ENCODE measurements around the gene C11orf87.

Gene C11orf87

DNA sequence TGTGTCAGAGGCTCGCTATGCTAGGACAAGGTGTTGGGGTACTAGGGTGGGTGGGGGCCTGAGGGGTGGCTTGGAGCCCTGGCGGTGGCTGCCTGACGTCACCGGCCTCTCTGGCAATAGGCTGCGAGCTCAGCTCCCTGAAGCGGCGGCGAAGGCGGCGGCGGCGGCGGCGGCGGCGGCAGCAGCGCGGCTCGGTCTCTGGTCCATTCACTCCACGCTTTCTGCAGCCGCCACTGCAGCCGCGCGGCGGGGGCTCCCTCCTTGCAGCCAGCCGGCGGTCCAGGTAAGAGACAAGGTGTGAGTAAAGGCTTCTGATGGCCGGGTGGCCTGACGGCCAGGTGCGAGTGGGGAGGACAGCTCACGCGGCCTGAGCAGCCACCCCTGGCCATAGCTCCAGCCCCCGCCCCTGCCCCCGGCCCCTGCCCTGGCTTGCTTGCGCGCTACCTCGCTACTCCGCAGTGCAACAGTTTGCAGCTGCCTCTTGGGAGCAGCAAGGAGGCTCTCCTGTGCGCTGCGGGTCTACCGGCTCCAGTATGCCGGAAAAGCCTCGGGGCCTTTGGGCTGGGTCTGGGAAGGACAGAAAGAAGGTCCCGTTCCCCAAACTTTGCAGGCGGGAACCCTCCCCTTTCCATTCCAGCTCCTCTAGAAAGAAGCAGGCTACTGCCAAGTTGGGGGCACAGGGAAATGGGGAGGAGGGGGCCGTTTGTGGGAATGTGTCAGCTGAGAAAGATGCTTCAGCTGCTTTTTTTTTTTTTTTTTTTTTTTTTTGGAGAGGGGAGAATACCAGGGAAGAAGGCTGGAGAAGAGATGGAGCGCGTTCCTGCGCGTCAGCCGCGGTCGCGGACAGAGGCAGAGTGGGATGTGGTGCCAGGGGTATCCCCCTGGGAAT lies at the start of gene C11orf87:
C11orf87 (plus strand) TSS at position 210 of the 889 bp plus-strand sequence. CDS start 1,444 bp downstream, outside the sequence.
- Mint-ChIP-seq H3K27me3 (peaks cover 42% of the 10 kb centered on the region), H3K9me3 (no peaks in the 10 kb centered on the region), H3K27ac (no peak within 1 kb of the TSS), H3K4me1 (ENCODE audit: low read depth) (no peaks in the 10 kb centered on the region), H3K36me3 (ENCODE audit: low read depth) (no peaks in the 10 kb centered on the region), H3K4me3 (no peak within 1 kb of the TSS)
- intact Hi-C loops (cut with micrococcal nuclease) = no loop called here

DNA sequence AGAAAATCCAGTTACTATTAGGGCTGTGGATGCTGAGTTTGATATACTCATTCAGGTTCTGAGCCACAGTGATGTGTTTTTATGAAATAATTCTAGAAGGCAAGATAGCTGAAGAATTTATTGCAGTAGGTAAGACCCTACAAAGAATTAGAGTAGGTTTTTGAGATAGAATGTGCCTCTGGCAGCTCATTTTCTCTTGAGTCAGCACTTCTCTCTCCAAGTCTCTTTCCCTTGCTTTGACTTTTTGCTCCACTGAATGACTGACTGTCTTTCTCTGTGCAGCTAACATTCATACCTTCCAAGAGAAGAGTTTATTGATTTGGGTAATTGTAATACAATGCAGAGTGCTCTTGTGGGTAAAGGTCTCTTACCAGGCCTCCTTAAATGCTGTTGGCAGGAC lies 48.0 kb upstream of the C11orf87 start:
- Mint-ChIP-seq H3K36me3 (ENCODE audit: low read depth) (no peaks in the 10 kb centered on the region), H3K4me1 (ENCODE audit: low read depth) (no peaks in the 10 kb centered on the region), H3K4me3 (no peak overlapping the region), H3K27me3 (no peaks in the 10 kb centered on the region), H3K9me3 (peaks cover 20% of the 10 kb centered on the region), H3K27ac (no peak overlapping the region)
- intact Hi-C loops (cut with micrococcal nuclease) = no loop called here

DNA sequence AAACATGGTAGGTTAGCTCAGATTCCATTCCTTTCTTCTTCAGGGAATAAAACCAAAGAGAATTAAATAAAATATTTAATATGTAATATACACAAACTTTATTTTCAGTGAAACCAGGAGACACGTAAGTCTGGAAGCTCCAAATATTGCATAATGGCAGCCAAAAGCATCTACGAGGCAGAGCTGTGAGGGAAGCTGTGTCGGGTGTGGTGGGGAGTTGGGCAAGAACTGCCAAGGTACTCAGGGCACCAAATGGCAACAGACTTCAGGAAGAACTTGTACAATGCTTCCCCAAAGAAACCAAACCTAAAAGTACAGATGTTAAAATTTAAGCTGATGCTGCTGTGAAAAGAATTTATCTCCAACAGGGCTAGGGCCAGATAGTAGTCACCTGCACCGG lies 47.5 kb upstream of the C11orf87 start:
- H3K36me3 Mint-ChIP-seq (ENCODE audit: low read depth) = no peaks in the 10 kb centered on the region
- no peak overlapping the region for H3K27ac Mint-ChIP-seq
- H3K9me3 Mint-ChIP-seq = peaks cover 16% of the 10 kb centered on the region
- no peaks in the 10 kb centered on the region for H3K4me1 Mint-ChIP-seq (ENCODE audit: low read depth)
- intact Hi-C loops (cut with micrococcal nuclease) = no loop called here
- H3K4me3 Mint-ChIP-seq = no peak overlapping the region
- H3K27me3 Mint-ChIP-seq = no peaks in the 10 kb centered on the region

DNA sequence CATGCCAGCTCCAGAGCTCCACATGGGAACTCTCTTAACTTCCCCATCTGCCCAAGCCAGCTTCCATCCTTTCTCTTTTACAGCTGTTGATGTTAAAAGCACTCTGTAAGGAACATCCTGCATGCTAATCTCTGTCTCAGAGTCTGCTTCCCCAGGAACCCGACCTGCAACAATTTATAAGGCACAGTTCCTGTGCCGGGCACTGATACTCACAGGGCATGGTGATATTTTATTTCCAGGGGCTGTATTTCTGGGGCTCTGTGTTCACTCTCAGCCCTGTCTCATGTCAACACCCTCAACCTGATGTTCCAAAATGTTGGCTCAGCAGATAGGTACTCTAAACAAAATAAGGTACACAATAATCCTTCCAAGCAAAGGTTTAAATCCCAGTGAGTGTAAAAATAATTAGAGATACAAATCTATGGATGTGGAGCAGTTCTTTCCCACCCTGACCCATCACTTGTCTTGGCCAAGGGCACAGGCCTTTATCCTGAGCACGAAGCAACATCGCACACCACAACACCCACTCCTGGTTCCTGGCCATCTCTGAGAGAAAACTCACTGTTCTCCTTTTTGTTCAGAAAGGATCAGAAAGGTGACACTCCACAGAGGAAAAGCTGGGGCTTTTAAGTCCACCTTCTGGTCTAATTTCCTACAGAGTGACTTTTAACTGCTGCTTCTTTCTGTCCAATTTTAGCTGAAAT lies 44.8 kb upstream of the C11orf87 start:
- H3K36me3 Mint-ChIP-seq (ENCODE audit: low read depth) = no peaks in the 10 kb centered on the region
- intact Hi-C loops (cut with micrococcal nuclease) = no loop called here
- no peaks in the 10 kb centered on the region for H3K27me3 Mint-ChIP-seq
- no peaks in the 10 kb centered on the region for H3K4me1 Mint-ChIP-seq (ENCODE audit: low read depth)
- H3K4me3 Mint-ChIP-seq = no peak overlapping the region
- no peak overlapping the region for H3K27ac Mint-ChIP-seq
- no peaks in the 10 kb centered on the region for H3K9me3 Mint-ChIP-seq

DNA sequence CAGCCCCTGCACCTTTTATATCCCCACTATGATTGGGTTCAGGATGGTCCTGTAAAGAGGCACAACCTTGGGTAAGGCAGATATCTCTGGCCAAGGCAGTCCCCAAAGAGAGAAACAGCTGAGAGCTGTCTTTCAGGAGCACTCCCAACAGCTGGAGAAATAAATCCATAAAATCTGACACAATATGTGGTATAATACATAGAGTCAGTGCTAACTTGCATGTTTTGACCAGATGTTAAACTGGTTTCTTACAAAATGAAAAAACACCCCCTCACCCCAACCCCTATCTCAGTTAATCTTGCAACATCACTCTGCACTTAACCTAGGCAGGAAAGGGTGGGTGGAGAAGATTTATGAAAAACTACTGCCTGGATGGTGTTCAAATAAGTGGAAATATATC lies 44.0 kb upstream of the C11orf87 start:
- no peaks in the 10 kb centered on the region for H3K27me3 Mint-ChIP-seq
- no peak overlapping the region for H3K27ac Mint-ChIP-seq
- H3K4me1 Mint-ChIP-seq (ENCODE audit: low read depth) = no peaks in the 10 kb centered on the region
- intact Hi-C loops (cut with micrococcal nuclease) = no loop called here
- no peaks in the 10 kb centered on the region for H3K9me3 Mint-ChIP-seq
- H3K36me3 Mint-ChIP-seq (ENCODE audit: low read depth) = no peaks in the 10 kb centered on the region
- no peak overlapping the region for H3K4me3 Mint-ChIP-seq

DNA sequence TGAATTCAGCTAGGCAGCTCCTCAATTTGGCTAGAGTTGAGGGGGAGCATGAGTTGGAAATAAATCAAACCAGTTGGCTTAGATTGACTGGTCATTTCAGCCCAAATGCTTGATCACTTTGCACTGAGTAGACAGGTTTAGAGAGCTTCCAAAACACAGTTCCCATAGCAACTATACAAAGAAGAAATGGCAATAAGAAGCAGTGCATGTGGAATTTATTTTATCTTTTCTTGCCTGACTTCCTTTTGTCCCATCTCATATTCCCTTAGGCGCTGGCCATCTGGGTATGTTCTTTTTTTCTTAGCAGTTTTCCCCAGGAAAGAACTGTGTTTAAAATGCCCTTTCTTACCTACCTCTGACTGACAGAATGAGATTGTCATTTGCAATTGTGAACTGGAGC lies 38.7 kb upstream of the C11orf87 start:
- intact Hi-C loops (cut with micrococcal nuclease) = no loop called here
- Mint-ChIP-seq H3K36me3 (ENCODE audit: low read depth) (no peaks in the 10 kb centered on the region), H3K27me3 (no peaks in the 10 kb centered on the region), H3K9me3 (no peaks in the 10 kb centered on the region), H3K4me3 (no peak overlapping the region), H3K4me1 (ENCODE audit: low read depth) (no peaks in the 10 kb centered on the region), H3K27ac (no peak overlapping the region)

DNA sequence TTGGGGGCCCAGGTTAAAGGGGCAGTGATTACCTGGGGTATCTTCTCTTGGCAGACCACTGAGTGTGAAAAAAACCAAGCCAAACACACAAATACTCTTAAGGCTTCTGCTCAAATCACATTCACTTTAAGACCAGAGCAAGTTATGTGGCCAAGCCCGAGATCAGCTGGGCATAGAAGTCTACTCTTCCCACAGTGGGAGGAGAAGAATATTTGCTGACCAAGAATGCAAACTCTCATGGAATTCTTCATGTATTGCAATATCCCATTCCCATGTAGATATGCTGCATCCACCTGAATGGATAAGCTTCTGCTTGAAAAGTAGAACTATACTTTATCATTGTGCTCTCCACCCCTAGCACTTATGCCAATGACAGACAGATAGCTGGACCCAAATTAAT lies 37.1 kb upstream of the C11orf87 start:
- intact Hi-C loops (cut with micrococcal nuclease) = no loop called here
- H3K27me3 Mint-ChIP-seq = no peaks in the 10 kb centered on the region
- no peaks in the 10 kb centered on the region for H3K9me3 Mint-ChIP-seq
- no peaks in the 10 kb centered on the region for H3K36me3 Mint-ChIP-seq (ENCODE audit: low read depth)
- H3K27ac Mint-ChIP-seq = no peak overlapping the region
- H3K4me1 Mint-ChIP-seq (ENCODE audit: low read depth) = no peaks in the 10 kb centered on the region
- no peak overlapping the region for H3K4me3 Mint-ChIP-seq

DNA sequence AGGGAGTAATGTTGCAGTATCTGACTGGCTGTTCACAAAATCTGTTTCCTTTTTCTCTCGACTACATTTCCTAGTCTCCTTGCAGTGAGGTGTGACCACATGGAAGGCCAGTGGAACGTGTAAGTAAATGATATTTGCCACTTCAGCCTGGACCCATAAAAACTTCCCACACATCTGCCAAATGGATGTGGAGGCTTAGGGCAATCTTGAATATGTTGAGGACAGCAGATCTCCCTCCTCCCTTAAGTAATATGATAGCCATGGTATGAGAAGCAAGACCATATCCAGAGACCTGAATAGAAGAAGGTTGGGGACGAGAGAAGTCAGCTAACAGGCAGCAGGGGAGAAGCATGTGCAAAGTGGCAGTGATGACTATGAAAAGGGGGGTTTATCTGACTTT lies 33.0 kb upstream of the C11orf87 start:
- H3K27ac Mint-ChIP-seq = no peak overlapping the region
- no peak overlapping the region for H3K4me3 Mint-ChIP-seq
- no peaks in the 10 kb centered on the region for H3K4me1 Mint-ChIP-seq (ENCODE audit: low read depth)
- no peaks in the 10 kb centered on the region for H3K27me3 Mint-ChIP-seq
- H3K36me3 Mint-ChIP-seq (ENCODE audit: low read depth) = no peaks in the 10 kb centered on the region
- peaks cover 10% of the 10 kb centered on the region for H3K9me3 Mint-ChIP-seq
- intact Hi-C loops (cut with micrococcal nuclease) = no loop called here

DNA sequence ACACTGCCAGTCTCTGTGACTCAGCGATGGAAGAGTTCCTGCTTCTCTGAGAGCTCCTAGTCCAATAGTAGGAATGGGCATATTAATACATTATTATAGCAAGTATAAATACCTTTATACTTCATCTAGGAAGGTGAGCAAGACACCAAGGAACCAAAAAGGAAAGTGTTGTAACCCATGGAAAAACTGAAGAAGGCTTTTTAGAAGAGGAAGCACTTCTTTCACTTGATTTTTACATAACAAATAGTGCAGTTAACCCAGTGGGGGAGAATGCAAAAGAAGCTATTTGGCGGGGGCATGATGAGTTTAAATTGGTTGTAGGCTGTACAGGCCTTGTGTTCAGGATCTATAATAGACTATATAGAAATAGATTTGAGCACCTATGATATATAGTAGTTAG lies 31.2 kb upstream of the C11orf87 start:
- Mint-ChIP-seq H3K27ac (no peak overlapping the region), H3K27me3 (no peaks in the 10 kb centered on the region), H3K9me3 (peaks cover 26% of the 10 kb centered on the region), H3K36me3 (ENCODE audit: low read depth) (no peaks in the 10 kb centered on the region), H3K4me1 (ENCODE audit: low read depth) (no peaks in the 10 kb centered on the region), H3K4me3 (no peak overlapping the region)
- intact Hi-C loops (cut with micrococcal nuclease) = no loop called here

DNA sequence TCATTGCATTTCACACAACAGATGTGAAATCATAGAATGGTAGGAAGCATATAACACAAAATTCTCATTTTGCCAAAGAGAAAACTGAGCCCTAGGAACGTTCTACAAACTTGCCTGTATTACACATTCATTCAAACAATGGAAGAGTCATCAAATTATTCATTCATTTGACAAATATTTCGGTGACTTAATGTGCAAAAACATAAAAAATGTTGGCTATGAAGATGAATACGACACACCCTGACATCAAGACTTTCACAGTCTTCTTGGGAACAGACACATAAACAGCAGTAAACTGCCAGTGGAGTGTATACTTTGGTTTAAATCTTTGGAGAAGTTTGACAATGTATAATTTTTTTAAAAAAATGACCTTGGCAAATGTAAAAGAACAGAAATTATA lies 20.4 kb upstream of the C11orf87 start:
- intact Hi-C loops (cut with micrococcal nuclease) = no loop called here
- Mint-ChIP-seq H3K27ac (no peak overlapping the region), H3K9me3 (peaks cover 18% of the 10 kb centered on the region), H3K36me3 (ENCODE audit: low read depth) (no peaks in the 10 kb centered on the region), H3K4me3 (no peak overlapping the region), H3K4me1 (ENCODE audit: low read depth) (no peaks in the 10 kb centered on the region), H3K27me3 (no peaks in the 10 kb centered on the region)

DNA sequence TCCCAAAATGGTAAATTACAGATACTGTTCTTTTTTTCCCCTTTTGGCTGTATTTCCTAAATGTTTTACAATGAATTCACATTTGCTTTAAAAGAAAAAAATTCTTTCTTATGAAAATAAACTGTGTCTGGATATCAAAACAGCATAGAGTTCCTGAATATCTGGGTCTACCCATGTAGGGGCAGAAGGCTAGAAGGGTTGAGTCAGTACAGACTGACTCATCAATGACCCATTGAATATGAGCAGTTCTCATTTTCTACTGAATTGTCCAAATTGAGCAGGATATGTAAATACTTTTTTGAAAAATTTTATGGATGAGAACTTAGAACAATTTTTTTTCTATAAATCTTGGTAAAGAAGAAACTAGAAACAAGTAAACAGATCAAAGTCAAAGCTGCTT lies 16.3 kb upstream of the C11orf87 start:
- no peaks in the 10 kb centered on the region for H3K27me3 Mint-ChIP-seq
- H3K9me3 Mint-ChIP-seq = peaks cover 2% of the 10 kb centered on the region
- H3K27ac Mint-ChIP-seq = no peak overlapping the region
- H3K4me1 Mint-ChIP-seq (ENCODE audit: low read depth) = no peaks in the 10 kb centered on the region
- H3K4me3 Mint-ChIP-seq = no peak overlapping the region
- intact Hi-C loops (cut with micrococcal nuclease) = no loop called here
- no peaks in the 10 kb centered on the region for H3K36me3 Mint-ChIP-seq (ENCODE audit: low read depth)

DNA sequence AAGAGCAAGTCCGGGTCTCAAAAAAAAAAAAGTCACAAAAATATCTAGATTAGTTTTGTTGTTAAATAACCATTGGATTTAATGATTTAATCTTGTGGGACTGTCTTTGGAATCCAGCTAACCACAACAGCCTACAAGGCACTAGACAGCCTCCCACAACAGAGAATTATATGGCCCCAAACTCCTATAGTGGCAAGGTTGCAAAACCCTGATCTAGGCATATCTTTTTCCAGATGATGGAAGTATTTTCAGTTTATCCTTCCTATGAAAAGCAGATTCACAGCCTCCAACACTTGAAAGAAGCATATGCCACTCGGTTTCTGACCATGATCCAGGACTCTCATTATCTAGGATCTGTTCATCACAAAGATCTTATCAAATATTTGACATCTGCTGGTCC lies 5.4 kb upstream of the C11orf87 start:
- H3K4me1 Mint-ChIP-seq (ENCODE audit: low read depth) = no peaks in the 10 kb centered on the region
- peaks cover 6% of the 10 kb centered on the region for H3K27me3 Mint-ChIP-seq
- no peak overlapping the region for H3K27ac Mint-ChIP-seq
- peaks cover 9% of the 10 kb centered on the region for H3K9me3 Mint-ChIP-seq
- intact Hi-C loops (cut with micrococcal nuclease) = no loop called here
- no peaks in the 10 kb centered on the region for H3K36me3 Mint-ChIP-seq (ENCODE audit: low read depth)
- no peak overlapping the region for H3K4me3 Mint-ChIP-seq

DNA sequence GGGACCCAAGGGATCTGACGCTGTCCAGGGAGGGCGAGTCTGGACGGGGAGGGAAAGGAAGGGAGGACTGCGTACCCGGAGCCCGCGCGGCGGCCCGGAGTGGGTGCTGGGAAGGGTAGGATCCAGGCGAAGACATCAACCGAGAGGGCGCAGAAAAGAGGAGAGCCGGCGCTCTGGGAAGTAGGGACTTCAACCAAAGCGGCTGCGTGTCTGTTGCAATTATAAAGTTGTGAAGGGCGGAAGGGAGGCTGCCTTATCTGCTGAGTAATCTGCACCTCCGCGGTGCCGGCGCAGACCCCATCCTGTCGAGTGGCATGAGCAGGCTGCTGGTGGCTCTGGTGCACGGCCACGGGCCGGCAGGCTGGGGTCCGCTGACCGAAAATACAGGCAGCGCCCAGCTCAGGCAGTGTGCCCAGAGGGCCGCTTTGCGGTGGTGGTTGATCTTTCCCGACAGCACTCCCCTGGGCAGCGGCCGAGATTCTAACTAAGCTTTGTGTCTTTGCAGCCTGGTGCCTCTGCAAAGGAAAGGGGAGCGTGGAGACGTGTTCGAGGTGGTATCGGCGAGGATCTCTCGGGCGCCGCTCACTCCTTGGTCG lies 978 bp downstream of the C11orf87 start:
- Mint-ChIP-seq H3K36me3 (ENCODE audit: low read depth) (no peaks in the 10 kb centered on the region), H3K9me3 (no peaks in the 10 kb centered on the region), H3K4me1 (ENCODE audit: low read depth) (no peaks in the 10 kb centered on the region), H3K27ac (no peak overlapping the region), H3K27me3 (peaks cover 42% of the 10 kb centered on the region), H3K4me3 (no peak overlapping the region)
- intact Hi-C loops (cut with micrococcal nuclease) = no loop called here

DNA sequence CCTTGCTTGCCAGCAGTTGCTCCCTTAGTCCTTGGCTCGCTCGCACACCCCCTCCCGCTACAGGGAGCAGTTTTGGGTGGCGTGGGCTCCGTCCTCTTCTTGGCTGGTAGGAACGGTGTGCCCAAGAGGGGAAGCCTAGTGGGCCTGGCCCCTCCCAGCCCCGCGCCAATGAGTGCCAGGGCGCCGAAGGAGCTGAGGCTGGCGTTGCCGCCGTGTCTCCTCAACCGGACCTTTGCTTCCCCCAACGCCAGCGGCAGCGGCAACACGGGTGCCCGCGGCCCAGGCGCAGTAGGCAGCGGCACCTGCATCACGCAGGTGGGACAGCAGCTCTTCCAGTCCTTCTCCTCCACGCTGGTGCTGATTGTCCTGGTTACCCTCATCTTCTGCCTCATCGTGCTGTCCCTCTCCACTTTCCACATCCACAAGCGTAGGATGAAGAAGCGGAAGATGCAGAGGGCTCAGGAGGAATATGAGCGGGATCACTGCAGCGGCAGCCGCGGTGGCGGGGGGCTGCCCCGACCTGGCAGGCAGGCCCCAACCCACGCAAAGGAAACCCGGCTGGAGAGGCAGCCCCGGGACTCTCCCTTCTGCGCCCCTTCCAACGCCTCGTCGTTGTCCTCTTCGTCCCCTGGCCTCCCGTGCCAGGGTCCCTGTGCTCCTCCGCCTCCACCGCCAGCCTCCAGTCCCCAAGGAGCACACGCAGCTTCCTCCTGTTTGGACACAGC lies 1.6 kb downstream of the C11orf87 start:
- H3K36me3 Mint-ChIP-seq (ENCODE audit: low read depth) = no peaks in the 10 kb centered on the region
- H3K27me3 Mint-ChIP-seq = peaks cover 42% of the 10 kb centered on the region
- H3K4me3 Mint-ChIP-seq = no peak overlapping the region
- H3K9me3 Mint-ChIP-seq = no peaks in the 10 kb centered on the region
- H3K27ac Mint-ChIP-seq = no peak overlapping the region
- intact Hi-C loops (cut with micrococcal nuclease) = no loop called here
- no peaks in the 10 kb centered on the region for H3K4me1 Mint-ChIP-seq (ENCODE audit: low read depth)
